GM21529 (cell line): Measurements from ENCODE around the gene MCOLN2.
A peak's percentile ranks its signal among the peaks of the same experiment; 100 is the strongest.
"Not testable (repeated sequence)": the region's sequence is repeated elsewhere in the genome, so short reads cannot be mapped to it uniquely, and the experiment has no call there.

Source experiments
- ATAC-seq: cut with Tn5 transposase; IDR thresholded peaks from one replicate; pipeline ENCODE4 v1.9.1; 2021; ENCODE audit not compliant: unreplicated experiment

The MCOLN2 gene

GRCh38 chr1:84986561-84986960 lies 10.4 kb downstream of the MCOLN2 start:
- not testable (repeated sequence) for ATAC-seq

- ATAC-seq, result no peak
These were observed 11.5 kb downstream of the MCOLN2 start for GRCh38 chr1:84985365-84985764.

- no peak for ATAC-seq
These were observed 14.5 kb downstream of the MCOLN2 start for GRCh38 chr1:84982395-84982794.

- ATAC-seq, result no peak
These were observed 21.9 kb downstream of the MCOLN2 start for GRCh38 chr1:84975035-84975434.

GRCh38 chr1:84973498-84974334 lies 23.2 kb downstream of the MCOLN2 start:
- peak; percentile 45 for ATAC-seq

- peak; percentile 40 for ATAC-seq
These were observed 24.4 kb downstream of the MCOLN2 start for GRCh38 chr1:84972377-84972987.

GRCh38 chr1:84971957-84972356 lies 25.0 kb downstream of the MCOLN2 start:
- ATAC-seq, result peak; percentile 32

- ATAC-seq, result peak; percentile 34
These were observed 27.2 kb downstream of the MCOLN2 start for GRCh38 chr1:84969489-84970250.

GRCh38 chr1:84968865-84969264 lies 28.0 kb downstream of the MCOLN2 start:
- ATAC-seq, result no peak

GRCh38 chr1:84968101-84968500 lies 28.8 kb downstream of the MCOLN2 start:
- ATAC-seq, result no peak

GRCh38 chr1:84967666-84968065 lies 29.2 kb downstream of the MCOLN2 start:
- ATAC-seq, result no peak

GRCh38 chr1:84963021-84963420 lies 33.9 kb downstream of the MCOLN2 start:
- no peak for ATAC-seq

- no peak for ATAC-seq
These were observed 35.6 kb downstream of the MCOLN2 start for GRCh38 chr1:84961316-84961715.

GRCh38 chr1:84960371-84960770 lies 36.5 kb downstream of the MCOLN2 start:
- ATAC-seq, result no peak

GRCh38 chr1:84959294-84959693 lies 37.6 kb downstream of the MCOLN2 start:
- ATAC-seq, result peak; percentile 76

- no peak for ATAC-seq
These were observed 38.9 kb downstream of the MCOLN2 start for GRCh38 chr1:84957966-84958365.

GRCh38 chr1:84956655-84957054 lies 40.3 kb downstream of the MCOLN2 start:
- ATAC-seq, result no peak

- no peak for ATAC-seq
These were observed 40.8 kb downstream of the MCOLN2 start for GRCh38 chr1:84956097-84956496.

GRCh38 chr1:84949664-84950063 lies 47.2 kb downstream of the MCOLN2 start:
- ATAC-seq, result no peak

GRCh38 chr1:84947536-84948410 lies 49.1 kb downstream of the MCOLN2 start:
- no peak for ATAC-seq

- no peak for ATAC-seq
These were observed 50.3 kb downstream of the MCOLN2 start for GRCh38 chr1:84946631-84947030.
